MCF 10A (cell line): Measurements from ENCODE around the gene INVS. TPM values are rescaled to one million over a fixed set of nuclear protein-coding genes. Genes with fewer than 3 reads are reported as not detected.

ENCODE experiments used
- BruUV-seq: library from RNA; stranded (reverse); fragments of 400-500 nt; replicated peaks from 2 replicates; lab custom pipeline; 2021; lab: Mats Ljungman, UMichigan
- CTCF ChIA-PET: fragments of 300-600 bp; sonication (Branson Sonifier 250); formaldehyde crosslinking; extraction: SDS; loops from one replicate; lab custom pipeline; 2021; ENCODE audit warnings: antibody characterized with exemption, inconsistent platforms; lab: Yijun Ruan, JAX
- POLR2A ChIA-PET: fragments of 300-600, 350-650 bp; sonication (Branson Sonifier 250); formaldehyde crosslinking; extraction: SDS; loops from one replicate; lab custom pipeline; 2020; ENCODE audit warnings: antibody characterized with exemption, inconsistent platforms; lab: Yijun Ruan, JAX
- DNase-seq: peaks from one replicate; pipeline ENCODE4 v3.0.0-alpha.2; 2018; ENCODE audit not compliant: unreplicated experiment
- H3K27ac Mint-ChIP-seq: one replicate; pipeline ENCODE4 v1.8.0; 2022; ENCODE audit warnings: mild to moderate bottlenecking, low read depth, mixed read lengths; ENCODE audit not compliant: unreplicated experiment
- H3K27me3 Mint-ChIP-seq: one replicate; pipeline ENCODE4 v1.8.0; 2022; ENCODE audit warnings: mixed read lengths; ENCODE audit not compliant: insufficient read depth, unreplicated experiment
- H3K36me3 Mint-ChIP-seq: one replicate; pipeline ENCODE4 v1.8.0; 2022; ENCODE audit warnings: mild to moderate bottlenecking, moderate library complexity, mixed read lengths; ENCODE audit not compliant: insufficient read depth, unreplicated experiment
- H3K4me1 Mint-ChIP-seq: one replicate; pipeline ENCODE4 v1.8.0; 2022; ENCODE audit warnings: mixed read lengths; ENCODE audit not compliant: insufficient read depth, unreplicated experiment
- H3K4me3 Mint-ChIP-seq: one replicate; pipeline ENCODE4 v1.8.0; 2022; ENCODE audit warnings: mild to moderate bottlenecking, moderate library complexity, mixed read lengths; ENCODE audit not compliant: unreplicated experiment
- H3K9me3 Mint-ChIP-seq: one replicate; pipeline ENCODE4 v1.8.0; 2022; ENCODE audit warnings: mixed read lengths; ENCODE audit not compliant: unreplicated experiment
- CTCF ChIP-seq: fragments of 200-600 bp; IDR thresholded peaks from one replicate; pipeline ENCODE4 v1.8.0; 2022; ENCODE audit warnings: antibody characterized with exemption, mild to moderate bottlenecking; ENCODE audit not compliant: unreplicated experiment
- intact Hi-C: fragments of 100-400 bp; cut with micrococcal nuclease; formaldehyde crosslinking; loops from 2 replicates; pipeline ENCODE4 v1.14.1; 2022
- total RNA-seq: library from RNA; stranded (reverse); gene quantifications from 2 replicates; pipeline ENCODE4 v1.2.3, GENCODE V29; 2022

The INVS gene
- total RNA-seq, 1 experiment from 2014 or later: 21.9 TPM

- Mint-ChIP-seq H3K27ac (peak overlapping the region; percentile 39), H3K9me3 (no peaks in the 10 kb centered on the region), H3K4me3 (no peak overlapping the region), H3K27me3 (no peaks in the 10 kb centered on the region), H3K4me1 (peaks cover 12% of the 10 kb centered on the region), H3K36me3 (peaks cover 6% of the 10 kb centered on the region)
- no TSS peak for BruUV-seq
- CTCF ChIA-PET: interaction anchor here (0.8 kb wide), 1 partner anchor 11 kb away, joined by 3 read pairs; no protein-coding TSS in a partner anchor
- DNase-seq: peak; percentile 16
- TF ChIP-seq CTCF: no peak
- POLR2A ChIA-PET: interaction anchor here (0.6 kb wide), 1 partner anchor 72 kb away, joined by 3 read pairs; no protein-coding TSS in a partner anchor
- intact Hi-C loops: no loop called here
Measured at GRCh38 chr9:100150214-100150613, 51.2 kb downstream of the INVS start.

- no TSS peak for BruUV-seq
- Mint-ChIP-seq H3K9me3 (no peaks in the 10 kb centered on the region), H3K4me3 (no peak overlapping the region), H3K27ac (no peak overlapping the region), H3K27me3 (no peaks in the 10 kb centered on the region), H3K4me1 (no peaks in the 10 kb centered on the region), H3K36me3 (peaks cover 6% of the 10 kb centered on the region)
- intact Hi-C loops: no loop called here
- DNase-seq: no peak
- CTCF ChIA-PET: interaction anchor here (0.7 kb wide), 1 partner anchor 16 kb away, joined by 3 read pairs; no protein-coding TSS in a partner anchor
- no peak for TF ChIP-seq CTCF
- POLR2A ChIA-PET: interaction anchor here (0.7 kb wide), 1 partner anchor 133 kb away, joined by 4 read pairs; no protein-coding TSS in a partner anchor
Measured at GRCh38 chr9:100160021-100160420, 61.0 kb downstream of the INVS start.

- Mint-ChIP-seq H3K9me3 (no peaks in the 10 kb centered on the region), H3K36me3 (no peaks in the 10 kb centered on the region), H3K27ac (no peak overlapping the region), H3K27me3 (no peaks in the 10 kb centered on the region), H3K4me1 (no peaks in the 10 kb centered on the region), H3K4me3 (no peak overlapping the region)
- no TSS peak for BruUV-seq
- no peak for TF ChIP-seq CTCF
- ChIA-PET POLR2A (no interaction called here), CTCF (interaction anchor here (0.6 kb wide), 1 partner anchor 356 kb away, joined by 3 read pairs; no protein-coding TSS in a partner anchor)
- intact Hi-C loops: no loop called here
- no peak for DNase-seq
Measured at GRCh38 chr9:100167176-100167575, 68.1 kb downstream of the INVS start.

- DNase-seq: no peak
- BruUV-seq: no TSS peak
- intact Hi-C loops: no loop called here
- Mint-ChIP-seq H3K4me3 (no peak overlapping the region), H3K36me3 (peaks cover 2% of the 10 kb centered on the region), H3K27me3 (no peaks in the 10 kb centered on the region), H3K4me1 (no peaks in the 10 kb centered on the region), H3K27ac (no peak overlapping the region), H3K9me3 (no peaks in the 10 kb centered on the region)
- ChIA-PET POLR2A (no interaction called here), CTCF (interaction anchor here (0.6 to 0.7 kb wide), 2 partner anchors 157 to 1665 kb away, joined by 3 read pairs; no protein-coding TSS in a partner anchor)
- TF ChIP-seq CTCF: no peak
Measured at GRCh38 chr9:100167915-100168654, 69.0 kb downstream of the INVS start.
